ENCODE data around the gene VASP.
A peak's percentile ranks its signal among the peaks of the same experiment; 100 is the strongest.

Gene VASP

DNA sequence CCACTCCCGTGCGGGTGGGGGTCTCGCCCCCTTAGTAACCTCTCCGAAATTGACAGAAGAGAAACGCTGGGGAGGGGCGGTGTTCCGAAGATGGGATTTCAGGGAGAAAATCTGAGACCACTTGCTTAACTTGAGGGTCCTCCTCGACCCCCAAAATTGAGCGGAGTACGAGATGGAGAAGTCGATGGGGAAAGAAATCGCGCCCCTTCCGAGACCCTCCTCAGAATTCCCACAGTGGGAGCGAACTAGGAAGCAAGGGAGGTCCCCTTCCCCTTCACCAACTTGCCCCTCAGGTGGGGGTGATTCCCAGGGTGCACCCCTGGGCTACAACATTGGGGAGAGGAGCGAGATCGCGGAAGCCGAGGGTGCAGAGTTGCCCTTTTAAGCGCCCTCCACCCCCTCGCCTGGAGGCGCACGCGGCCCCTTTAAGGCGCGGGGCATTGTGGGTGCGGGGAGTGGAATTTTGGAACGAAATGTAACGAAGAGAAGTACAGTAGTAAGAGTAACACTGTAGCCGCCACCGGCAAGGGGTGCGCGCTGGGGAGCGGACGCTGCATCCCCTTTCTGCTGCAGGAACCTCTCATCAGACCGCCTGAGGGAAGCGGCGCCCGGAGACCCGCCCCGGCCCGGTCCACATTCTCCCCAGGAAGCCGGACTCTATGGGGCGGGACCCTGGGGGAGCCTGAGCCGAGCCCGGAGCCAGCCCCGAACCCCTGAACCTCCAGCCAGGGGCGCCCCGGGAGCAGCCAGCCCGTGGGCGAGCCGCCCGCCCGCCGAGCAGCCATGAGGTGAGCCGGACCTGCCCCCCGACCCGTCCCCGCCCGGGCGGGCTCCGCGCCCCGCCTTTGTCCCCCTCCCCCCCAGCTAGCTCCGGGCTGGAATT is at the start of gene VASP:
VASP (plus strand) TSS at position 491 of the 883 bp plus-strand sequence; CDS start at position 784, 293 bp downstream.
- DNase-seq (ENCODE audit: low spot score): peak; percentile 88

DNA sequence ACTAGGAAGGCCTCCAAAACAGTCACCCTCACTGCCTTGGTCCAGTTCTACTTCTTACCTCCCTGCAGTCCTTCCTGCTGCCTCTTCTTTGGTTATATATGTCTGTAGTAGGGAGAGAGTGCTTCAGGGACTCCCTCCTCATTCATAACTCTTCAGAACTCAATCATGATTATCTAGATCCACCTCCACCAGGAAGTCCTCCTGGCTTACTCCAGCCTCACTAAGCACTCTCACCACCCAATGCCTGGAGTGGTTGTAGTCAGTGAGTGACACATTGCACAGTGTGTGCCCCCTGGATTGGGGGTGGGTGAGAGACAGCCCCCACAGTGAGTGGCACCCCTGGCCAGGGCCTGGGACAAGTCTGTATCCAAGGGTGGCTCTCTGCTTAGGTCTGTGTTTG is 49.5 kb upstream of the VASP start:
- DNase-seq (ENCODE audit: low spot score): no peak

DNA sequence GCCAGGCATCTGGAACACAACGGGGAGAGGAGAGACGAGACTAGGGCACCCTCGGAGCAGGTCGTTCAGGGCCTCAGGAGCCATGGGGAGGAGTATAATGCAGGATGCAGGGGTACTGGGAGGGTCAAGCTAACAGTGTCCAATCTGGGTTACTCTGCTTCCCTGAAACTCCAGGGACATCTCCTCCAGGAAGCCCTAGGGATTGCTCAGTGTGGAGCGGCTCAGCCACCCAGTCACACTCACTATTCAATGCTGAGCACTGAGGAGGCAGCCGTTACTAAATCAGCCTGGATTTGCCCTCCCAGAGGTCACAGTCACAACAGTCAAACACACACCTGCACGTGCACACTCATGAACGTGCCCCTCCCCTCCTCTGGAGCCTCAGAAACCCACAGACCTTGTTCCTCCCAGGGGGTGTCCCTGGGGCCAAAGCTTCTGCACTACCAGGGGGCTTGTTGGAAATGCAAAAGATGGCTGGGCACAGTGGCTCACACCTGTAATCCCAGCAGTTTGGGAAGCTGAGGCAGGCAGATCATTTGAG is 46.4 kb upstream of the VASP start:
- no peak for DNase-seq (ENCODE audit: low spot score)

DNA sequence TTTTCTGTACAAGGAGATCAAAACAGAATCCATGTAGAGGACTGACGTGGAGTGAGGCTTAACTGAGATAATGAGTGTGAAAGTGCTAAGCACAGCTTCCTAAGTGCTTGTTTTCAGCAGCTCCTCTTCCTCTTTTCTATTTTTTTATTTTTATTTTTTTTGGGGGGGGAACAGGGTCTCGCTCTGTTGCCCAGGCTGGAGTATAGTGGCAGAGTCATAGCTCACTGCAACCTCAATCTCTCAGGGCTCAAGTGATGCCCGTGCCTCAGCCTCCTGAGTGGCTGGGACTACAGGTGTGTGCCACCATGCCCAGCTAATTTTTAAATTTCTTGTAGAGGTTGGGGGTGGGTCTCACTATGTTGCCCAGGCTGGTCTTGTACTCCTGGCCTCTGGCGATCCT is 45.1 kb upstream of the VASP start:
- DNase-seq (ENCODE audit: low spot score): no peak

DNA sequence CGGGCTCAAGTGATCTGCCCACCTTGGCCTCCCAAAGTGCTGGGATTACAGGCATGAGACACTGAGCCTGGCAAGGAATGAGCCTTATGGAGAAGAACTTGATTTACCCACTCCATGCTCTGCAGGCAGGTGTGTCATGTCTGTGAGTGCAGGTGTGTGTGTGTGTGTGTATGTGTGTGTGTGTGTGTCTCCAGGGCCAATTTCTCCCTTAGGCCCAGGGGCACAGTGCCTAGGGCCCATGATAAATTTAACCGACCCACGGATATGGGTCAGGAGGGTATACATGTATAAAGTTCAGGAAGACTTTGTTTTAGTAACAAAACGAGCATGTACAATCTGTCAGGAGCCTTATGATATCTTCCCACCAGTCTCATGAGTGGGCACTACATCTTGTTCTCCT is 44.0 kb upstream of the VASP start:
- no peak for DNase-seq (ENCODE audit: low spot score)

DNA sequence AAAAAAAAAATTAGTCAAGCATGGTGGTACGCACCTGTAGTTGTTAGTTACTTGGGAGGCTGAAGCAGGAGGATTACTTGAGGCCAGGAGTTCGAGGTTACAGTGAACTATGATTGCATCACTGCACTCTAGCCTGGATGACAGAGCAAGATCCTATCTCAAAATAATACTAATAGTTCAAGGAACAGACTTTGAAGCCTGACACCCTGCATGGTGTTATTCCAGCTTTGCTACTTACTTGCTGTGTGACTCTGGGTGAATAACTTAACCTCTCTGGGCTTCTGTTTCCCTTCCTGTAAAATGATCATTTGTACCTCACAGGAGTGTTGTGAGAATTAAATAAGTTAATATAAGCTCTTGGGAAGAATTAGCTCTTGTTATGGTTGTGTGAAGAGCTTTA is 43.0 kb upstream of the VASP start:
- peak; percentile 6 for DNase-seq (ENCODE audit: low spot score)

DNA sequence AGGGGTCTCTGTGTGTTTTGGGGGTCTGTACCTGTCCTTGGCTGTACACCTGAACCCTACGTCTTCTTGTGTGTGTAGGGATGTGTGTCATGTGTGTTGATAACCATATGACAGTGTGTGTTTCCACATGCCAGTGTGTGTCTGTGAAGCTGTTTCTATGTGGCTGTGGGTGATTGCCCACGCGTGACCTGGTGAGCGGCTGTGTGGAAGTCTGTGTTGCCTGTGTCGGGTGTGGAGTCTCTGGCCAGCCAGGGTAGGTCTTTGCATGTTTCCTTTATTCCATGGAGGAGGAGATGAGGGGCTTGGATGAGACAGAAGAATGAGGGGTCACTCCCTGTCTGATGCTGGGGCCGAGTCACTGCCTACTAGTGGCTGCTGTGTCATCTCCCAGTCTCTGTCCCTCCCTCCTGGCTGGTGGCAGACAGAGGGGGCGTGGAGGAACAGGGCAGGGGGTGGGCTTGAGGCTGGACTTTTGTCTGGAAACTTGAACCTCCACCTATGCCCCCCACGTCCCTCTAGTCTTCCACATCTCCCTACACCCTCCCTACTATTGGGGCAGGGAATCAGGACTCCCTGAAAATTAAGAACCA is 42.3 kb upstream of the VASP start:
- peak; percentile 5 for DNase-seq (ENCODE audit: low spot score)

DNA sequence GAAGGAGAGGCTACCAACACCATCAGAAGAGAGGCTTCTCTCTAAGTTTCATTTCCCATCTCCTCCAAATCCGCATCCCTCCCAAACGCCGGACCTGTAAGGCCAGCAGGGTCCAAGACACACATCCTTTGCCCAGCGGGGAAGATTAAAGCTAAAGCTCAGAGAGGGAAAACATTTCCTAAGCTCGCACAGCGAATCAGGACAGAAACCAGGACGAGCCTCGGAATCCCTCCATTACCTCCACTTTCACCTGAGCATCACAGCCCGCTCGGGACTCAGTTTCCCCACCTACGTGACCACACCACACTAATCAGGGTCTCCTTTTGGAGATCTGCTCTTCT is 40.2 kb upstream of the VASP start:
- DNase-seq (ENCODE audit: low spot score): no peak

DNA sequence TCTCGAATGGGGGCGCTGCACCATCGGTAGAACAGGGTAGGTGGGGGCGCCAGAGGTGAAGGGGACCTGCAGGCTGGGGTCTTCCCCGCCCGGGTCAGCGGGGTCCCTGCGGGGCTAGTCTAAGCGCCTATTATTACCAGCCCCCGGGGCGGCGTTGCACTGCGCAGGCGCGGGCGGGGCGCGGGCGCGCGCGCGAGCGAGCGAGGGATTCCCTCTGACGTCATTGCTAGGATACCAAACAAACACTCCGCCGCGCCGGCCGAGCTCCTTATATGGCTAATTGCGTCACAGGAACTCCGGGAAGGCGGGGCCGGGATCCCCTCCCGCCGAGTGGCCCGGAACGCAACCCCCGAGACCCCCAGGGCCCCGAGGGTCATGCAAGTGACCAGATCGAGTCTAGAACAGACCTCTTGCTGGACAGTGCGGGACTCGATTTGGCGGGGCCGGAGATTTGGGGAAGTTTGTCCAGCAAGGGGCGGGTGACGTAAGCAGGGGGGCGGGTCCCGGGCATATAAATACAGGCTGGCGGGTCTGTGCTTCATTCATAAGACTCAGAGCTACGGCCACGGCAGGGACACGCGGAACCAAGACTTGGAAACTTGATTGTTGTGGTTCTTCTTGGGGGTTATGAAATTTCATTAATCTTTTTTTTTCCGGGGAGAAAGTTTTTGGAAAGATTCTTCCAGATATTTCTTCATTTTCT is 39.7 kb upstream of the VASP start, which contains the start of gene FOSB:
FOSB (plus strand) TSS at position 541 of the 703 bp plus-strand sequence. CDS start 591 bp downstream, outside the sequence.
- peak; percentile 99 for DNase-seq (ENCODE audit: low spot score)

DNA sequence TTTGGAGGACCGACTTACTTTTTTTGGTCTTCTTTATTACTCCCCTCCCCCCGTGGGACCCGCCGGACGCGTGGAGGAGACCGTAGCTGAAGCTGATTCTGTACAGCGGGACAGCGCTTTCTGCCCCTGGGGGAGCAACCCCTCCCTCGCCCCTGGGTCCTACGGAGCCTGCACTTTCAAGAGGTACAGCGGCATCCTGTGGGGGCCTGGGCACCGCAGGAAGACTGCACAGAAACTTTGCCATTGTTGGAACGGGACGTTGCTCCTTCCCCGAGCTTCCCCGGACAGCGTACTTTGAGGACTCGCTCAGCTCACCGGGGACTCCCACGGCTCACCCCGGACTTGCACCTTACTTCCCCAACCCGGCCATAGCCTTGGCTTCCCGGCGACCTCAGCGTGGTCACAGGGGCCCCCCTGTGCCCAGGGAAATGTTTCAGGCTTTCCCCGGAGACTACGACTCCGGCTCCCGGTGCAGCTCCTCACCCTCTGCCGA is 39.1 kb upstream of the VASP start:
- DNase-seq (ENCODE audit: low spot score): no peak

DNA sequence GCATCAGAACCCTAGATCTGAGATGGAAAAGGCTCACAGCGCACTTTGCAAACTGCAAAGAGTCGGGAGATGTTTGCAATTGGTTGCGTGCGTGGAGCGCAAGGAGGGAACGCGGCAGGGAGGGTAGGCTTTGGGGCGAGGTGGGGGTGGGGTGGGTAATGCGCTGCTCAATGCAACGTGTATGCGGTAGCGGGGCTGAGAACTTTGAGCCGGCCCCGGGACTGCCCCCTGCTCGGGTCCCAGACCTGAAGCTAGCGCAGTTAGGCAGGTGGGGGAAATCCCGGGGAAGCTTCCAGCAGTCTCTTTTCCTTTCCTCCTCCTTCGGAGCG is 38.5 kb upstream of the VASP start:
- no peak for DNase-seq (ENCODE audit: low spot score)

DNA sequence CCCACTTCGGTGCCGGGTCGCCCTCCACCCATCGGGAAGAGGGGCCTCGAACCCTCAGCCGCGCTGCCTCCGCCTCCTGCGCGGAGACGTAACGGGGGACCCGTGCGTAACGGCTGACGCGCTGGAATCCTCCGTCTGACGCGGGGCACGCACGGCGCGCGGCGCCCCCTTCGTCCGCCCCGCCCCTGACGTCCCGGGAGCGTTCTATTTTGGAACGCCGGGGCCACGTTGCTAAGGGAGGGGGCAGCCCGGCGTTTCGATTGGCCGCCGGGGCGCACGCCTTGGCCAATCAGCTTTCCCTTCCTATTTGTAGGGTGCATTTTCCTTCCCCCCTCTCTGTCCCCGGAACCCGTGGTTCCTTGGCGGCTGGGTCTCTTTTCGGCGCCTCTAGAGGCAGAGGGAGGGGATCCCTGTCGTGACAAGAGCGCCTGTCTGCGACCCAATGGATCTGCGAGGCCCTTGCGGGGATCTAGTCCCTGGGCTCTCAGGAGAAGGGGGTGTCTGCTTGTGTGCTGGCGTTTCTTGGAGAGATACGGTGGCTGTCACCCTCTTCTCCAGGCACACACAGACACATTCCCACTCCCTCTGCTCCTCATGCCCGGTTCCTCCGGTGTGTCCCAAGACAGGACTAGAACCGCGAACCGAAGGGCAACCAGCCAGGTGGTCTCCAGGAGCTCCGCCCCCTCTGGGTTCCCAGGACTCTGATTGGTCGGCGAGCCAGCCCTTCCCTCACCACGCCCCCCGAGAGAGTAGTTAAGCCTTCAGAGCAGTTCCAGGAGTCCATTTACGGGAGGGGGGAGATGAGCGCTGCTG is 37.9 kb upstream of the VASP start:
- peak; percentile 90 for DNase-seq (ENCODE audit: low spot score)

DNA sequence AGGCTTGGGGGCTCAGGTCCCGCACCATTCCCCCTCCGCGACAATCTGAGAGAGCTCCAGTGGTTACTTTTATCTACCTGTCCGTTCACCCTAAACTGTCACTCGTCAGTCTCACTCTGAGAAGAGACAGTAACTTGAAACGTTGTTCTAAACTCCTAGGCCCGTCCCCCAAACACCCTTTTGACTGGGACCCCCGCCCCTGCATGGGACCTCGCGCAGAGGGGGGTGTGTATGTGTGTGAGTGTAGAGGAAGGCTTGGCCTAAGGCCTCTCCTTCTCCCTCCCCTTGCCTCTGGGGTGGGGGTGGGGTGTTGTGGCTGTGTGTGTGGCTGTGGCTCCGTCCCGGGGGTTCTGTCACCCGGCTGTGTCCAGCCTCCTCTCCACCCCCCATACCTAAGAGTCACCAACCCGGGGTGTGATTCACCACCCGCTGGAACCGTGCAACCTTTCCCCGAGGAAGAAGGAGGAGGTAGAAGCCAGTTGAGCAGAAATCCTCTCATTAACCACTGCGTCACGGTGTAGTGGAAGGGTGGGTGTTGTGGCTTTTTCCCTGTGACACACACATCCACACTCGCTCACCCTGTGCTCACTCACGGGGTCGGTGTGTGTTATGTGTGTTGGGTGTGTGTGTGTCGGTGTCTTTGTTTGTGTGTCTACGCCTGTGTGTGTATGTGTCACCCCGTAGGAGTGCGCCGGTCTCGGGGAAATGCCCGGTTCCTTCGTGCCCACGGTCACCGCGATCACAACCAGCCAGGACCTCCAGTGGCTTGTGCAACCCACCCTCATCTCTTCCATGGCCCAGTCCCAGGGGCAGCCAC is 37.1 kb upstream of the VASP start:
- no peak for DNase-seq (ENCODE audit: low spot score)

DNA sequence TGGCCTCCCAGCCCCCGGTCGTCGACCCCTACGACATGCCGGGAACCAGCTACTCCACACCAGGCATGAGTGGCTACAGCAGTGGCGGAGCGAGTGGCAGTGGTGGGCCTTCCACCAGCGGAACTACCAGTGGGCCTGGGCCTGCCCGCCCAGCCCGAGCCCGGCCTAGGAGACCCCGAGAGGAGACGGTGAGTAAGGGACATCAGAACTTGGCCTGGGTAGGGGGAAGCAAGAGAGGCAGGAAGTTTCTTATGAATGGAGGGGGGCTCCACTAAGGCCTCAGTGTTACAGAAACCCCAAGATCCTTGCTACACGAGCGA is 36.6 kb upstream of the VASP start:
- DNase-seq (ENCODE audit: low spot score): peak; percentile 9

DNA sequence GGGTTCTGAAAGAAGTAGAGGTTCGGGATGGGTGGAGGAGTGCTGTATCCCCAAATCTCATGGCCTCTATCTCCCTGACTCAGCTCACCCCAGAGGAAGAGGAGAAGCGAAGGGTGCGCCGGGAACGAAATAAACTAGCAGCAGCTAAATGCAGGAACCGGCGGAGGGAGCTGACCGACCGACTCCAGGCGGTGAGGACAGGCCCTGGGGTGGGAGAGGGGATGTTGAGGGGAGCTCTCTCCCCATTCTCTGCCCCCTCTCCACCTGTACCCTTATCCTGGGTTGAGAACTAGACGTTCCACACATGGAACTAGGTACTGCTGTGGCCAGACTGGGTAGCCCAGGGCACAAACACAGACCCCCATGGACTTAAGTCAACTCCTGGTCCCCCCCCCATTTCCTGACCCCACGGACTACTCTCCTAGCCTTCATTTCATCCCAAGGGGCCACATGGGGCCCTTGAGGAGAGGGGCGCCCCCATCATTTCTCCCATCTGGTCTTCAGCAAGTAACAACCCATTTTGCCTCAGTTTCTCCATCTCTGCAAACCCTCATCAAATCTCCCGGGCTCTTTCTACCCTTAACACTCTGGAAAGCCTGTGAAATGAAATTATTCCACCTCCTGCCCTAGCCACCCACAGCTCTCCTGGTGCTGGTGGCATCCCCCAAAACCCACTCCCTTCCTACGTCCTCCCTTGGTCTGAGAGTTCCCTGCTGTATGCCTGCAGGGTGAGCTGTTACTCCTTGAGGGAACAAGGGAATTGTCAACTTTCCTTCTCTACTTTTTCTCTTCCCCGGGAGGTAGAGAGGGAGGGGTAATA is 36.0 kb upstream of the VASP start:
- DNase-seq (ENCODE audit: low spot score): peak; percentile 6

DNA sequence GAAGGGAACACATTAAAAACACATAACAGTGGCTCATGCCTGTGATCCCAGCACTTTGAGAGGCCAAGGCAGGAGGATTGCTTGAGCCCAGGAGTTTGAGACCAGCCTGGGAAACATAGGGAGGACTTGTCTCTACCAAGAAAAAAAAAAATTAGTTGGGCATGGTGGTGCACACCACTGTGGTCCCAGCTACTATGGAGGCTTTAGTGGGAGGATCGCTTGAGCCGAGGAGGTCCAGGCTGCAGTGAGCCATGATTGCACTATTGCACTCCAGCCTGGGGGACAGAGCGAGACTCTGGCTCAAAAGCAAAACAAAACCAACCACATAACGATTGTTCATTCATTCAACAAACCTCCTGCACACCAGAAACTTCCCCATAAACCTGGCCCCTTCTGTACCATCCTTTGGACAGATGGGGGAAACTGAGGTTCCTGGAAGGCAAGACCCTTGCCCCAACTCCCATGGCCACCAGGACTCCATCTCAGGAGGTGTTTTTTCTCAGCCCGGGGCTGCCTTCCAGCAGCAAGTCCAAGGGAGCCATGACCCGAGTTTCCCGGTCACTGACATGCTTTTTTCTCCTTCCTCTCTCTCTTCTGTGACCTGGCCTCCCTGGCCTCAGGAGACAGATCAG is 35.2 kb upstream of the VASP start:
- DNase-seq (ENCODE audit: low spot score): peak; percentile 6

DNA sequence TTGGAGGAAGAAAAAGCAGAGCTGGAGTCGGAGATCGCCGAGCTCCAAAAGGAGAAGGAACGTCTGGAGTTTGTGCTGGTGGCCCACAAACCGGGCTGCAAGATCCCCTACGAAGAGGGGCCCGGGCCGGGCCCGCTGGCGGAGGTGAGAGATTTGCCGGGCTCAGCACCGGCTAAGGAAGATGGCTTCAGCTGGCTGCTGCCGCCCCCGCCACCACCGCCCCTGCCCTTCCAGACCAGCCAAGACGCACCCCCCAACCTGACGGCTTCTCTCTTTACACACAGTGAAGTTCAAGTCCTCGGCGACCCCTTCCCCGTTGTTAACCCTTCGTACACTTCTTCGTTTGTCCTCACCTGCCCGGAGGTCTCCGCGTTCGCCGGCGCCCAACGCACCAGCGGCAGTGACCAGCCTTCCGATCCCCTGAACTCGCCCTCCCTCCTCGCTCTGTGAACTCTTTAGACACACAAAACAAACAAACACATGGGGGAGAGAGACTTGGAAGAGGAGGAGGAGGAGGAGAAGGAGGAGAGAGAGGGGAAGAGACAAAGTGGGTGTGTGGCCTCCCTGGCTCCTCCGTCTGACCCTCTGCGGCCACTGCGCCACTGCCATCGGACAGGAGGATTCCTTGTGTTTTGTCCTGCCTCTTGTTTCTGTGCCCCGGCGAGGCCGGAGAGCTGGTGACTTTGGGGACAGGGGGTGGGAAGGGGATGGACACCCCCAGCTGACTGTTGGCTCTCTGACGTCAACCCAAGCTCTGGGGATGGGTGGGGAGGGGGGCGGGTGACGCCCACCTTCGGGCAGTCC is 34.5 kb upstream of the VASP start:
- DNase-seq (ENCODE audit: low spot score): peak; percentile 11

DNA sequence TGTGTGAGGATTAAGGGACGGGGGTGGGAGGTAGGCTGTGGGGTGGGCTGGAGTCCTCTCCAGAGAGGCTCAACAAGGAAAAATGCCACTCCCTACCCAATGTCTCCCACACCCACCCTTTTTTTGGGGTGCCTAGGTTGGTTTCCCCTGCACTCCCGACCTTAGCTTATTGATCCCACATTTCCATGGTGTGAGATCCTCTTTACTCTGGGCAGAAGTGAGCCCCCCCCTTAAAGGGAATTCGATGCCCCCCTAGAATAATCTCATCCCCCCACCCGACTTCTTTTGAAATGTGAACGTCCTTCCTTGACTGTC is 34.0 kb upstream of the VASP start:
- DNase-seq (ENCODE audit: low spot score): peak; percentile 12
